Lower leg skin (tissue), 3 donors: ENCODE data around the gene EDN3.

Experiments used
- CTCF ChIP-seq, 3 donors: fragments of 450-650 bp; IDR thresholded peaks; one replicate each; pipeline ENCODE4 v1.5.1; 2016; ENCODE audit warnings: antibody characterized with exemption in 3 of 3, mild to moderate bottlenecking in 3 of 3, moderate library complexity in 2 of 3
- POLR2A ChIP-seq, 2 donors: fragments of 450-650 bp; IDR thresholded peaks; one replicate each; pipeline ENCODE4 v1.6.1; 2016 to 2017; ENCODE audit warnings: antibody characterized with exemption in 2 of 2, mild to moderate bottlenecking in 1 of 2, moderate library complexity in 1 of 2

DNA sequence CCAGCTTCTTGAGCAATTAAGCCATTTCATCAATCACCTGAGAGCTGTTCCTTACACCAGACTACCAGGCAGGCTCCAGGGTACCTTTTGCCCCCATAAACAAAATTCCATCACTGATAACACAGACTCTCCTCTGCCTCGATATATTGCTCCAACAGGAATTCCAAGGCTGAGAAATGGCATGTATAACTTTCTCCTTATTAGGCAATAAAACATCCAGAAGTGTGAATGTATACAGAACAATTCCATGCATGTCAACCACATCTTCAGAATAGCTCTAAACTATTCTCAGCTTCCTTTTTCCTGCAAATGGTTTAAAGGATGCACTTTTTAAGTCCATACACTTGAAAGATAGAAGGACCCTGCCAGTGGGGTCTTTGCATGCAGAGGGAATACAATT is 73.8 kb downstream of the EDN3 start:
- TF ChIP-seq CTCF (IDR thresholded peaks at IDR 0.05) (no peak), POLR2A (IDR thresholded peaks at IDR 0.05) (no peak)
